SK-N-SH treated with all-trans-retinoic acid at 6 μM for 48 hours (cell line): ENCODE measurements around the gene CAPN1.

Source experiments
- ESRRG ChIP-seq: fragments of 250-450 bp; sonication (Bioruptor Pico); IDR thresholded peaks from 2 replicates; pipeline ENCODE4 v1.6.1; 2021; ENCODE audit warnings: mild to moderate bottlenecking
- PATZ1 ChIP-seq: fragments of 250-450 bp; sonication (Bioruptor Pico); IDR thresholded peaks from 2 replicates; pipeline ENCODE4 v1.8.0; 2020; ENCODE audit warnings: mild to moderate bottlenecking, moderate library complexity, borderline replicate concordance

GRCh38 chr11:65170058-65170534, 11.6 kb upstream of the CAPN1 start, which contains the start of gene SPDYC:
- no peak for TF ChIP-seq PATZ1 (CRISPR knock-in tag)
- no peak for TF ChIP-seq ESRRG (CRISPR knock-in tag)
